ENCODE results near the gene MBOAT2. TPM values are rescaled to one million over a fixed set of nuclear protein-coding genes. Genes with fewer than 3 reads are reported as not detected.

Gene MBOAT2
- total RNA-seq, 4 donors from 2014 or later, result 20.5 to 42.8 (median 24.4) TPM

GRCh38 chr2:8987410-8987809 is 16.1 kb downstream of the MBOAT2 start:
- Histone ChIP-seq H3K4me3 (replicated peaks in 1 of 3) (no peak overlapping the region), H3K27ac (no peak overlapping the region), H3K4me1 (peaks cover 0 to 3% of the 10 kb centered on the region in 2 donors), H3K36me3 (no peaks in the 10 kb centered on the region), H3K27me3 (no peaks in the 10 kb centered on the region), H3K9me3 (no peaks in the 10 kb centered on the region)
- intact Hi-C loops (cut with DNase I), result no loop called here
- WGBS, 2 donors, result 87 to 96% methylated on average over 3 of the region's 3 CpGs
- TF ChIP-seq POLR2A (IDR thresholded peaks at IDR 0.05) (no peak), CTCF (IDR thresholded peaks at IDR 0.05) (no peak)
- DNase-seq, result no peak

- Histone ChIP-seq H3K27me3 (no peaks in the 10 kb centered on the region), H3K4me1 (peaks cover 0 to 3% of the 10 kb centered on the region in 2 donors), H3K36me3 (no peaks in the 10 kb centered on the region), H3K27ac (no peak overlapping the region), H3K4me3 (replicated peaks in 1 of 3) (no peak overlapping the region), H3K9me3 (no peaks in the 10 kb centered on the region)
- DNase-seq, result no peak
- TF ChIP-seq CTCF (IDR thresholded peaks at IDR 0.05) (no peak), POLR2A (IDR thresholded peaks at IDR 0.05) (no peak)
- intact Hi-C loops (cut with DNase I), result no loop called here
- 96% methylated on average over 11 of the region's 11 CpGs for WGBS, 2 donors
Observed at GRCh38 chr2:8986327-8986976, 17.0 kb downstream of the MBOAT2 start.

GRCh38 chr2:8985561-8986326 is 17.7 kb downstream of the MBOAT2 start:
- peaks cover 0 to 3% of the 10 kb centered on the region in 2 donors for H3K4me1 ChIP-seq
- TF ChIP-seq CTCF (IDR thresholded peaks at IDR 0.05) (no peak), POLR2A (IDR thresholded peaks at IDR 0.05) (no peak)
- intact Hi-C loops (cut with DNase I), result no loop called here
- H3K27me3 ChIP-seq, result no peaks in the 10 kb centered on the region
- H3K27ac ChIP-seq, result no peak overlapping the region
- DNase-seq, result no peak
- H3K36me3 ChIP-seq, result no peaks in the 10 kb centered on the region
- H3K9me3 ChIP-seq, result no peaks in the 10 kb centered on the region
- no peak overlapping the region for H3K4me3 ChIP-seq (replicated peaks in 1 of 3)
- WGBS, 2 donors, result 97% methylated on average over 4 of the region's 4 CpGs

- H3K4me3 ChIP-seq (replicated peaks in 1 of 3), result no peak overlapping the region
- intact Hi-C loops (cut with DNase I), result no loop called here
- peaks cover 0 to 3% of the 10 kb centered on the region in 2 donors for H3K4me1 ChIP-seq
- DNase-seq, result no peak
- no peaks in the 10 kb centered on the region for H3K27me3 ChIP-seq
- H3K27ac ChIP-seq, result no peak overlapping the region
- no peaks in the 10 kb centered on the region for H3K9me3 ChIP-seq
- H3K36me3 ChIP-seq, result no peaks in the 10 kb centered on the region
- 73 to 81% methylated on average over 4 of the region's 4 CpGs for WGBS, 2 donors
- TF ChIP-seq CTCF (IDR thresholded peaks at IDR 0.05), result no peak
- TF ChIP-seq POLR2A (IDR thresholded peaks at IDR 0.05), result no peak
Observed at GRCh38 chr2:8984855-8985254, 18.6 kb downstream of the MBOAT2 start.

- Histone ChIP-seq H3K36me3 (no peaks in the 10 kb centered on the region), H3K4me3 (replicated peaks in 1 of 3) (no peak overlapping the region), H3K27me3 (no peaks in the 10 kb centered on the region), H3K27ac (no peak overlapping the region), H3K9me3 (no peaks in the 10 kb centered on the region), H3K4me1 (peaks cover 0 to 3% of the 10 kb centered on the region in 2 donors)
- 88 to 89% methylated on average over 5 of the region's 5 CpGs for WGBS, 2 donors
- DNase-seq, result no peak
- intact Hi-C loops (cut with DNase I), result no loop called here
- TF ChIP-seq POLR2A (IDR thresholded peaks at IDR 0.05) (no peak), CTCF (IDR thresholded peaks at IDR 0.05) (no peak)
Observed at GRCh38 chr2:8984157-8984556, 19.3 kb downstream of the MBOAT2 start.
